LNCAP (cell line): ENCODE measurements around the gene NMBR.

Experiments used
- CTCF ChIP-seq: fragments of 450-650 bp; IDR thresholded peaks from 2 replicates; pipeline ENCODE4 v1.5.1; 2017; ENCODE audit warnings: mild to moderate bottlenecking

Gene NMBR

GRCh38 chr6:142184307-142184706 is 37.4 kb upstream of the NMBR start:
- no peak for TF ChIP-seq CTCF

DNA sequence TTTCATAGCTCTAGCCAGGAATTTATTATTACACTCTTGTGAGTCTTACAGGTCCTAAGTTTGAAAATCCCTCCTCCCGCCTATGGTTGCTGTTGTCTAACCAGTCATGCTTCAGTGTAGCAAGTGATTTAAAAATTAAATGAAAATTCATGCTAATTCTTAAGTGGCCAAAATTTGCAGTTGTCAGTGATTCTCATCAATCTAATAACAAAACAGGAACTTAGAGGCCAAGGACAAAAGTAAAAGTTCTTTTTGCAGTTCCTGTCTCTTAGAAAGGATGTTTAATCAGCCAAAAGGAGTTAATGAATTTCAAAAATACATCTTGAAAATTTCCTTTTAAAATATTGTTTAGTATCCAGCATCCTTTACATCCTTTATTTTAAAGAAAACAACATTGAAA is 36.4 kb upstream of the NMBR start:
- TF ChIP-seq CTCF: no peak

DNA sequence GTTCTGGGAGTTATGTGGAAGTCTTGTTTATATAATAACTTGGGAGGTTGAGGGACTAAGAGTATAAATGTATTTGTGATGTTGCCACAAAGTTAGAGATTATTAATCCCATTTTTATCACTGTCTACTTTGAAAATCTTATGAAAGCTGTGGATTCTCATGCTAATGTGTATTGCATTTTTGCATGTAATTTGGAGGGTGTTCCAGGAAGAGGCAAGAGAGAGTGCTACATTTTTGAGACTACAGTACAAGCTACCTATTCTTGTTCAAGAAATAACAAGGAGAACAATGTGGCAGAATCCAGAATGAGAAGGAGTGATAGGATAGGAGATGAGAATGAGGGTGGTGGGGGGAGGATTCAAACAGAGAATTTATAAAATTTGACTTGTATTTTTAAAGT is 35.1 kb upstream of the NMBR start:
- TF ChIP-seq CTCF: no peak

GRCh38 chr6:142178129-142178528 is 31.2 kb upstream of the NMBR start:
- TF ChIP-seq CTCF: no peak

DNA sequence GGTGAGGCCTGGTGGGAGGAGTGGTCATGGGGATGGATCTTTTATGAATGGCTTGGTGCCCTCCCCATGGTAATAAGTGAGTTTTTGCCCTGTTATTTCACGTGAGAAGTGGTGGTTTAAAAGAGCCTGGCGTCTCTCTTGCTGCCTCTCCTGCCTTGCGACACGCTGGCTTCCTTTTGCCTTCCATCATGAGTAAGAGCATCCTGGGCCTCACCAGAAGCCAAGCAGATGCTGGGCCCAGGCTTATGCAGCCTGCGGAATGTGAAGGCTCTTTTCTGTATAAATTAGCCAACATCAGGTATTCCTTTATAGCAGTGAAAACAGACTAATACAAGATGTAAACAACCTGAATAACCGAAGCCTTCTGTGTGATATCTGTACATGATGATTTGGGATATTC is 27.8 kb upstream of the NMBR start:
- no peak for TF ChIP-seq CTCF

DNA sequence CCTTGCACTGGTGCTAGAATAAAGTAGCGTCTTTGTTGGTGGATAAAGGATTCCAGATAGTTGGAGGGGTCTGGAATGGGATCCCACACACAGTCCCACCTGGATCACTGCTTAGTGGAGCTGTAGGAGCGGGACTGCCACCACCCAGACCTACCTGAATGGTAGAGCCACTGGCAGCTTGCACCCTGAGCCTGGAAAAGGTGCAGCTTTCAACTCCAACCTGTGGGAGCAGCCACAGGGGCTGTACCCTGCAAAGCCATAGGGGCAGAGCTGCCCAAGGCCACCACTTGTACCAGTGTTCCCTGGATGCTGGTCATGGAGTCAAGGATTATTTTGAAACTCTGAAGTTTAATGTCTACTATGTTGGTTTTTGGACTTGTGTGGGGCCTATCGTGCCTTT is 27.1 kb upstream of the NMBR start:
- no peak for TF ChIP-seq CTCF

DNA sequence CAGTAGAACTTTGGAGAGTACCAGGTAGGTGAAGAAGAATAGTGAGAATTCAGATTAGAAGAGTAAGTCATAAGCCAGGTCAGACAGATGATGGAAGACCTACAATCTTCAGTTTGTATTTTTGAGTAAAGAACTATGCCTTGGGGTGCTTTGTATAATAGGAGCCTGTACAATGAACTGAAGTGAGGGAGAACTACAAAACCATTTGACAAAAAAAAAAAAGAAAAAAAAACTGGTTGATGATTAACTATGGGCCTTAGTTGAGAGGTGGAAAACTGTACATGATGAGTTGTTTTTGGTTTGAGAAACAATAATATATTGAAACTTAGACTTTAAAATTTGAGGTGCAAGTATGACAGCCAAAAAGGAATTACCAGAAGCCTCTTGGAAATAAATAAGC is 25.8 kb upstream of the NMBR start:
- no peak for TF ChIP-seq CTCF

- no peak for TF ChIP-seq CTCF
Observed at GRCh38 chr6:142171351-142171750, 24.4 kb upstream of the NMBR start.
